Transverse colon (tissue), 4 donors: ENCODE data around the gene GATB.

ENCODE experiments used
- CTCF ChIP-seq, 5 experiments: fragments of 200-600 bp in 3 of 5; fragments of 450-650 bp in 2 of 5; sonication (generic) in 3 of 5; IDR thresholded peaks; 1 replicate in 2 of 5; 2 replicates in 3 of 5; pipeline ENCODE4 v1.5.1; 2016 to 2017; ENCODE audit warnings: antibody characterized with exemption in 5 of 5, inconsistent platforms in 3 of 5, mild to moderate bottlenecking in 2 of 5, moderate library complexity in 1 of 5
- POLR2A ChIP-seq: fragments of 450-650 bp; IDR thresholded peaks from one replicate; pipeline ENCODE4 v1.6.1; 2016; ENCODE audit warnings: antibody characterized with exemption, mild to moderate bottlenecking, moderate library complexity
- POLR2AphosphoS5 ChIP-seq, 3 donors: sonication (generic); formaldehyde crosslinking; IDR thresholded peaks; one replicate each; pipeline ENCODE4 v1.6.1; 2016; ENCODE audit warnings: antibody characterized with exemption in 3 of 3

- TF ChIP-seq CTCF (IDR thresholded peaks at IDR 0.05) (no peak), POLR2AphosphoS5 (IDR thresholded peaks at IDR 0.05) (no peak), POLR2A (no peak)
These were observed 69.0 kb downstream of the GATB start for GRCh38 chr4:151691639-151692442.
